CD4-positive, alpha-beta T cell (primary cell): ENCODE results near the gene KCNS1. TPM values are rescaled to one million over a fixed set of nuclear protein-coding genes. Genes with fewer than 3 reads are reported as not detected.
A peak's percentile ranks its signal among the peaks of the same experiment; 100 is the strongest.

ENCODE experiments used
- ATAC-seq: fragments of 200-7000 bp; cut with Tn5 transposase; one replicate; pipeline ENCODE4 v1.10.0; 2022; ENCODE audit warnings: mild to moderate bottlenecking; ENCODE audit not compliant: poor library complexity
- CTCF ChIA-PET: fragments of 350-600 bp; sonication (Branson Sonifier 250); formaldehyde crosslinking; loops from one replicate; lab custom pipeline; 2021; ENCODE audit warnings: antibody characterized with exemption, inconsistent platforms; lab: Charles Lee
- POLR2A ChIA-PET: fragments of 350-600 bp; sonication (Branson Sonifier 250); formaldehyde crosslinking; loops from one replicate; lab custom pipeline; 2021; ENCODE audit warnings: antibody characterized with exemption, inconsistent platforms; lab: Charles Lee
- DNase-seq, 14 experiments: peaks; one replicate each; pipeline ENCODE4 v3.0.0-alpha.2; 2013 to 2020; ENCODE audit warnings: mixed read lengths in 2 of 14
- H3K27ac ChIP-seq, 2 donors: one replicate each; pipeline versions ENCODE4 v1.5.1 to v1.7.0; 2013; ENCODE audit warnings: low read length in 2 of 2, low read depth in 1 of 2, mild to moderate bottlenecking in 1 of 2
- H3K27me3 ChIP-seq, 2 experiments: 1 replicate in 1 of 2; 2 replicates in 1 of 2; pipeline versions ENCODE4 v1.6.1 to v1.7.0; 2013; ENCODE audit warnings: low read length in 2 of 2, control low read depth in 1 of 2, mild to moderate bottlenecking in 1 of 2, moderate library complexity in 1 of 2; ENCODE audit not compliant: insufficient read depth in 2 of 2, control insufficient read depth in 1 of 2
- H3K36me3 ChIP-seq: one replicate; pipeline ENCODE4 v1.6.1; 2013; ENCODE audit warnings: low read length, control low read depth; ENCODE audit not compliant: insufficient read depth
- H3K4me1 ChIP-seq: one replicate; pipeline ENCODE4 v1.6.1; 2013; ENCODE audit warnings: low read length, control low read depth; ENCODE audit not compliant: insufficient read depth
- H3K4me3 ChIP-seq: one replicate; pipeline ENCODE4 v1.5.1; 2013; ENCODE audit warnings: mild to moderate bottlenecking, low read length, moderate library complexity
- H3K9me3 ChIP-seq, 2 experiments: 1 replicate in 1 of 2; 2 replicates in 1 of 2; pipeline versions ENCODE4 v1.6.1 to v1.7.0; 2013; ENCODE audit warnings: low read length in 2 of 2, mild to moderate bottlenecking in 2 of 2, control low read depth in 1 of 2, moderate library complexity in 1 of 2; ENCODE audit not compliant: control insufficient read depth in 1 of 2, insufficient read depth in 1 of 2
- H3K27ac Mint-ChIP-seq: one replicate; pipeline ENCODE4 v1.8.0; 2020; ENCODE audit warnings: mixed read lengths
- H3K27me3 Mint-ChIP-seq: one replicate; pipeline ENCODE4 v1.8.0; 2021; ENCODE audit warnings: mixed read lengths
- H3K36me3 Mint-ChIP-seq: one replicate; pipeline ENCODE4 v1.8.0; 2021; ENCODE audit warnings: low read depth, mixed read lengths
- H3K4me1 Mint-ChIP-seq: one replicate; pipeline ENCODE4 v1.8.0; 2021; ENCODE audit warnings: low read depth, mixed read lengths
- H3K4me3 Mint-ChIP-seq: one replicate; pipeline ENCODE4 v1.8.0; 2020; ENCODE audit warnings: mild to moderate bottlenecking, mixed read lengths
- H3K9me3 Mint-ChIP-seq: one replicate; pipeline ENCODE4 v1.8.0; 2020; ENCODE audit warnings: mixed read lengths
- intact Hi-C, 2 experiments: fragments of 100-400 bp; cut with DNase I in 1 of 2; cut with micrococcal nuclease in 1 of 2; formaldehyde crosslinking; loops; one replicate each; pipeline versions ENCODE4 v1.15.1 to v1.9.0; 2023 to 2025; cut with DNase I, micrococcal nuclease
- total RNA-seq, 174 experiments: library from RNA in 2 of 174; stranded (reverse) in 2 of 174; gene quantifications; one replicate each; pipeline ENCODE4 v1.2.3 and lab custom pipeline; 2021 to 2026
- TF ChIP-seq, protein P1 (sequence below): fragments of 200-600 bp; IDR thresholded peaks from one replicate; pipeline ENCODE4 v1.8.0; 2022; ENCODE audit warnings: antibody characterized with exemption, mild to moderate bottlenecking

Gene KCNS1
- total RNA-seq, 2 experiments from 2014 or later: not detected

DNA sequence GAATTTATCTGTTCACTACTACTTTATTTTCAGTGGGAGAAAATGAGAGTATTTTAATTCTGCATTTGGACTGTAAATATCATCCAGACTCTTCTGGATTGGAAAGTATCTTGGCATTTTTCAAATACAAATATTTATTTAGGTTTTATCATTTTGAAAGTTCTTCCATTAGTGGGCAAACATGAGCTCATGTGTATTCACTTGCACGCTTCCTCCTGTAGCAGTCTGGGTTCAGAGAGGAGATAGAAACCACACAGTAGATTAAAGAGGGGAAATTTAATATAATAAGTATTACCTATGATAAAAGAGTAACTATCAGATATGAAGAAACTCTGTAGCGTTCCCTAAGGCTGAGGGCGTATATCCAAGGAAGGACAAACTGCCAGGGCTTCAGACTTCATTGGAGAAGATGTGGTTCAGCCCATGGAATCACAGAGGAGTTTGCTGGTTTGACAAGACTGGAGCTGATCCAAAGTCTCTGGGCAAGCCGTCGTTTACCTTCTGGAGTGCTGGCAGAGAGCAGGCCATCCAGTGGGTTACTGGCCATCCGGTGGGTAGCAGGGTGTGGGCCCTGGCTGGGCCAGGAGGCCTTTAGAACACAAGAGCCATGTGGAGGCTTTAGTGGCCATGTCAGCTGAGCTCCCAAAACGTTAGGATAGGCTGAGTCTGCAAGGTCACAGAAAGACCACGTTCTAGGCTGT, 44.3 kb downstream of the KCNS1 start:
- H3K36me3 Mint-ChIP-seq: peaks cover 95% of the 10 kb centered on the region

DNA sequence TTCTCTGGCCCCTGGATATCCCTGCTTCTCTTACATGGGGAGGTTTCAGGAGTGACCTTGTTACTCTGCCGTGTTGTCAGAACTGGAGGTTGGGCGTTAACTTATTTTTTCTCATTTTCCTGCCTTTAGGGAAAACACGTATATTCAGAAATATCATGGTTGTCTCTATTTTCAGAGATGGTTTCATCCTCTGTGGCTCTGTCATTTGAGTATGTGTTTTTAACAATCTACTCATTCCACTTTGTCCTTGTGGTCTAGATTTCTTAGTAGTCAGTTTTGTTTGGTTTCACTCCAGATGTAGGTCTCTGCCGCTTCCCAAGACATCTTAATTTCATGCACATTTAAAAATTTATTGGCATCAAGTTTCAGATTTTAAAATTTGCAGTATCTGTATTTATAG, 45.9 kb downstream of the KCNS1 start:
- H3K27ac Mint-ChIP-seq: peak overlapping the region; percentile 31
- no peak for DNase-seq
- Histone ChIP-seq H3K9me3 (no peaks in the 10 kb centered on the region), H3K4me3 (no peak overlapping the region), H3K27ac (no peak overlapping the region), H3K4me1 (peaks cover 38% of the 10 kb centered on the region), H3K27me3 (no peaks in the 10 kb centered on the region), H3K36me3 (peaks cover 71% of the 10 kb centered on the region)
- intact Hi-C loops: no loop called here
- H3K4me1 Mint-ChIP-seq: peaks cover 86% of the 10 kb centered on the region
- no peak overlapping the region for H3K4me3 Mint-ChIP-seq
- TF ChIP-seq, protein P1, sequence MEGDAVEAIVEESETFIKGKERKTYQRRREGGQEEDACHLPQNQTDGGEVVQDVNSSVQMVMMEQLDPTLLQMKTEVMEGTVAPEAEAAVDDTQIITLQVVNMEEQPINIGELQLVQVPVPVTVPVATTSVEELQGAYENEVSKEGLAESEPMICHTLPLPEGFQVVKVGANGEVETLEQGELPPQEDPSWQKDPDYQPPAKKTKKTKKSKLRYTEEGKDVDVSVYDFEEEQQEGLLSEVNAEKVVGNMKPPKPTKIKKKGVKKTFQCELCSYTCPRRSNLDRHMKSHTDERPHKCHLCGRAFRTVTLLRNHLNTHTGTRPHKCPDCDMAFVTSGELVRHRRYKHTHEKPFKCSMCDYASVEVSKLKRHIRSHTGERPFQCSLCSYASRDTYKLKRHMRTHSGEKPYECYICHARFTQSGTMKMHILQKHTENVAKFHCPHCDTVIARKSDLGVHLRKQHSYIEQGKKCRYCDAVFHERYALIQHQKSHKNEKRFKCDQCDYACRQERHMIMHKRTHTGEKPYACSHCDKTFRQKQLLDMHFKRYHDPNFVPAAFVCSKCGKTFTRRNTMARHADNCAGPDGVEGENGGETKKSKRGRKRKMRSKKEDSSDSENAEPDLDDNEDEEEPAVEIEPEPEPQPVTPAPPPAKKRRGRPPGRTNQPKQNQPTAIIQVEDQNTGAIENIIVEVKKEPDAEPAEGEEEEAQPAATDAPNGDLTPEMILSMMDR: no peak
- H3K27me3 Mint-ChIP-seq: no peaks in the 10 kb centered on the region
- peaks cover 87% of the 10 kb centered on the region for H3K36me3 Mint-ChIP-seq
- no peaks in the 10 kb centered on the region for H3K9me3 Mint-ChIP-seq
- ATAC-seq: no peak
- CTCF ChIA-PET: interaction anchor here (4.5 kb wide), 1 partner anchor 12 kb away, joined by 33 read pairs; no protein-coding TSS in a partner anchor
- POLR2A ChIA-PET: interaction anchor here (0.7 to 1.0 kb wide), 2 partner anchors 36 to 96 kb away, joined by 3 read pairs; no protein-coding TSS in a partner anchor

More for the DNA sequence above, 44.3 kb downstream of the KCNS1 start:
- H3K4me3 Mint-ChIP-seq: no peak overlapping the region
- H3K9me3 Mint-ChIP-seq: no peaks in the 10 kb centered on the region
- Histone ChIP-seq H3K9me3 (no peaks in the 10 kb centered on the region), H3K4me1 (peaks cover 29% of the 10 kb centered on the region), H3K36me3 (peaks cover 75% of the 10 kb centered on the region), H3K27ac (no peak overlapping the region), H3K4me3 (no peak overlapping the region), H3K27me3 (no peaks in the 10 kb centered on the region)
- H3K4me1 Mint-ChIP-seq: peaks cover 90% of the 10 kb centered on the region
- DNase-seq: no peak
- ChIA-PET CTCF (interaction anchor here (2.4 kb wide), 1 partner anchor 13 kb away, joined by 9 read pairs; no protein-coding TSS in a partner anchor), POLR2A (no interaction called here)
- no peaks in the 10 kb centered on the region for H3K27me3 Mint-ChIP-seq
- intact Hi-C loops: no loop called here
- peak overlapping the region; percentile 31 for H3K27ac Mint-ChIP-seq
- ATAC-seq: no peak
- TF ChIP-seq, protein P1: no peak

DNA sequence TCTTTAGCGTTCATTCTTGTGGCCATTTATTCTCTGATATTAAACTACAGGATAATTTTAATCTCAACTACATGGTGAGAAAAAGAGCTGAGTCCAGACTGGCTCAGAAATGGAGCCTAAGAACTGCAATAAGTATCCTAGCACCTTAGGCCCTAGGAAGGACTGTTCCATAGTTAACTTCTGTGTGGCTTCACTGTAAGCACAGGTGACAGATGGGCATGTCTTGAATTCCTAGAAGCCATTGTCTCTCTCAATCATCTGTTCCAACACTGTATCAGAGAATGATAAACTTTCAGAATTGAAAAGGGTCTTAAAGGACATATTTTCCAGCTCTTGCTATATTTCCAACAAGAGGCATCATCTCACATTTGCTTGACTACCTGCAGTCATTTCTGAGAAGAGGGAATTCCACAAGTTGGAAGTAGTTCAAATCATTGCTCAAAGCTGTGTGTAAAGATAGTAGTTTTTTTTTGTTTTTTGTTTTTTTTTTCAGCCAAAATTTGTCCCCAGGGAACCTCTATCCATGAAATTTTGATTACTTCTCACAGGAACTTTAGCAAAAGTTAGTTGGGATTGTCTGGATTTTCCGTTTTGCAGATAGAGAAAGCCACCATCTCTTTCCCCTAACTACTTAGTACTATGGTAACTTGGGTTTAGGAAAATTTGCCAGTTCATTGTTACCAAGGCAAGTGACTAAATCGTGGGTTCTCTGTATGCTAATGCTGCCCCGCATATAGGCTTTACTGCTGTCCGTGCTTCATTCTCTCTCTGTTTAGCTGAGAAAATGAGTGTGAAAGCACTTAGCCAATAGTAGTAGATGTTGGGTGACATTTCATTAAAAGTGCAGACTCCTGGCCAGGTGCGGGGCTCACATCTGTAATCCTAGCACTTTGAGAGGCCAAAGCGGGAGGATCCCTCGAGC, 47.2 kb downstream of the KCNS1 start:
- peaks cover 91% of the 10 kb centered on the region for H3K36me3 Mint-ChIP-seq
- TF ChIP-seq, protein P1: no peak
- ChIA-PET CTCF (interaction anchor here (0.7 to 4.5 kb wide), 2 partner anchors 11 to 310 kb away, joined by 4 to 33 read pairs; no protein-coding TSS in a partner anchor), POLR2A (interaction anchor here (0.5 to 2.2 kb wide), 3 partner anchors 10 to 716 kb away, joined by 3 to 6 read pairs (median 3); no protein-coding TSS in a partner anchor)
- Histone ChIP-seq H3K4me3 (no peak overlapping the region), H3K27ac (peak overlapping the region; percentile 22 to 53), H3K4me1 (peaks cover 49% of the 10 kb centered on the region), H3K9me3 (no peaks in the 10 kb centered on the region), H3K36me3 (peaks cover 73% of the 10 kb centered on the region), H3K27me3 (no peaks in the 10 kb centered on the region)
- peaks cover 90% of the 10 kb centered on the region for H3K4me1 Mint-ChIP-seq
- no peak for ATAC-seq
- H3K27me3 Mint-ChIP-seq: no peaks in the 10 kb centered on the region
- no peaks in the 10 kb centered on the region for H3K9me3 Mint-ChIP-seq
- intact Hi-C loops: no loop called here
- DNase-seq: no peak
- peak overlapping the region; percentile 76 for H3K27ac Mint-ChIP-seq
- no peak overlapping the region for H3K4me3 Mint-ChIP-seq
